ENCODE measurements around the gene TPCN2. TPM values are rescaled to one million over a fixed set of nuclear protein-coding genes. Genes with fewer than 3 reads are reported as not detected.

The TPCN2 gene
- total and polyA plus RNA-seq, 2 of the 8 experiments (the other 6 are each of a cell fraction or from before 2014, with no cell fraction given): 9.7 to 18.6 TPM

DNA sequence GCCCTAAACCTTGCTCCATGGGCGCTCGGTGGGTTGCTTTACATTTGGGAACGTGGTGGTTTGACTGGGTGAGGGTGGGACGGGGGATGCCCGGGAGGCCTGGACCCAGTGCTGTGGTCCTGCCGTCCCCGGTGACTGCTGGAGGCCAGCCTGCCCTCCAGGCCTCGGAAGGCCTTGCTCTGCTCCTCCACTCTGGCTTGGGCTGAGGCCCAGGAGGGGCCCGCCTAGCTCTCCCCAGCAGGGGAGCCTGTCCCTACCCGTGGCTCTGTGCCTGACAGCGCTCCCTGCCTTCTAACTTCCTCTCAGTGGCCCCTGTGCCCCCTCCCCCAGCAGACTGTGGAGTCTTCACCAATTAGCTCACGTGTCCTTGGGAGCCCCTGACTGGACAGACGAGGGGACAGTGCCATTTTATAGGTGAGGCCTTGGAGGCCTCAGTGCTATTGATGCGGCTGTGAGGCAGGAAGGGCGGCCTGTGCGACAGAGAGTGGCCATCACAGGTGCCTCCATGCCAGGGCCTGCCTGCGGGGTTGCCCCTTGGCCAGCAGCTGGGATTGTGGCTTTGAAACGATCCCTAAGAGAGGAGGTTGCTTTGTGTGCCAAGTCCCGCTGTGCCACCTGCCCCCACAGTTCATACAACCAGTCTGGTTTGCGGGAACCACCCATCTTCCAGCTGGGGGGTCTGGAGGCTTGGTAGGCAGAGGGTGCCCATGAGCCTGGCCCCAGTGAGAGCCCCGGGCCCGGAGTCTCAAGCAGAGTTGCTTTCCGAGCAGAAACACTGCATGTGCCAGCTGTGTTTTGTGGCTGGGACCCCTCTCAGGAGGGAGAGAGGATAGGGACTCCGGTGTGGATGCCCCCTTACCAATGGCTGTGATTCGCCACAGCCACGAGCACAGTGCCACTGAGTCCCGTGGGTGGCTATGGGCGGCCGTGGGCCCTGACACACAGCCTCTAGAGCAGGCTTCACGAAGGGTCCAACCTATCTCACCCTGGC lies 17.7 kb downstream of the TPCN2 start:
- Histone ChIP-seq H4K20me1 (replicated peaks in 1 of 2; ENCODE audit: control insufficient read depth in 1 of 2, insufficient read depth in 2 of 2, low read length in 2 of 2) (peaks cover 9 to 31% of the 10 kb centered on the region in 2 experiments), H3K4me3 (ENCODE audit: extremely low read depth in 1 of 4, insufficient read depth in 2 of 4, low read depth in 3 of 4, low read length in 4 of 4) (no peak overlapping the region), H3K4ac (replicated peaks; ENCODE audit: insufficient read length, low read depth, low read length) (no peak overlapping the region), H3K79me1 (ENCODE audit: low read depth, low read length) (peaks cover 18% of the 10 kb centered on the region), H4K91ac (replicated peaks; ENCODE audit: insufficient read length, low read length) (no peak overlapping the region), H2BK15ac (ENCODE audit: low read length) (no peak overlapping the region), H3K79me2 (ENCODE audit: control insufficient read depth in 1 of 2, insufficient read depth in 2 of 2, low read length in 2 of 2) (no peaks in the 10 kb centered on the region), H3K4me2 (ENCODE audit: insufficient read depth in 1 of 2, low read depth in 2 of 2, low read length in 2 of 2) (no peak overlapping the region), H2AK5ac (ENCODE audit: low read depth, low read length) (no peak overlapping the region), H2BK120ac (replicated peaks; ENCODE audit: low read depth, low read length) (no peak overlapping the region), H2BK5ac (ENCODE audit: low read depth, low read length) (no peak overlapping the region; the same call in 1 of the 2 replicates), H3K23ac (ENCODE audit: insufficient read length) (no peak overlapping the region), H3K27ac (ENCODE audit: low read depth, low read length) (no peak overlapping the region), H4K5ac (ENCODE audit: insufficient read length, low read depth, low read length) (no peak overlapping the region), H3K23me2 (ENCODE audit: low read depth, low read length) (peaks cover 3% of the 10 kb centered on the region; the same call in 1 of the 2 replicates), H2BK20ac (ENCODE audit: low read length) (no peak overlapping the region), H3K9me3 (ENCODE audit: insufficient read depth in 2 of 2, low read depth in 1 of 2, low read length in 1 of 2) (no peaks in the 10 kb centered on the region), H3K36me3 (ENCODE audit: control insufficient read depth in 2 of 4, insufficient read depth in 4 of 4, low read length in 3 of 4) (peaks cover 0 to 5% (median 2%) of the 10 kb centered on the region in 4 experiments; a peak in 4 of 8 replicates), H3K9ac (replicated peaks in 1 of 4; ENCODE audit: extremely low read depth in 1 of 4, low read depth in 3 of 4, low read length in 3 of 4) (no peak overlapping the region), H3K27me3 (replicated peaks in 1 of 4; ENCODE audit: control insufficient read depth in 3 of 4, extremely low read depth in 1 of 4, insufficient read depth in 3 of 4, low read length in 3 of 4) (no peaks in the 10 kb centered on the region), H3K18ac (ENCODE audit: extremely low read depth, low read length) (no peak overlapping the region), H2AFZ (ENCODE audit: low read length) (no peak overlapping the region), H3K4me1 (replicated peaks in 1 of 4; ENCODE audit: control insufficient read depth in 3 of 4, insufficient read depth in 4 of 4, low read length in 3 of 4) (no peaks in the 10 kb centered on the region; a peak in 1 of 7 replicates), H4K8ac (ENCODE audit: extremely low read depth, insufficient read depth, low read length) (peak overlapping the region; percentile 35; the same call in 1 of the 2 replicates), H3K56ac (replicated peaks; ENCODE audit: insufficient read length, low read depth, low read length) (no peak overlapping the region), H3K14ac (ENCODE audit: insufficient read length) (no peak overlapping the region), H2BK12ac (ENCODE audit: low read depth, low read length) (no peak overlapping the region)
- WGBS, 2 experiments (ENCODE audit: extremely low coverage in 1 of 2, insufficient coverage in 1 of 2, insufficient read length in 1 of 2, insufficient replicate concordance in 2 of 2, low coverage in 1 of 2, low lambda C conversion rate in 2 of 2, missing lambda C conversion rate in 1 of 2): 88% methylated on average over 22 of the region's 30 CpGs; no CpG with 5 or more reads in 1 of the 2 experiments
- no peak for FAIRE-seq
- POLR2A ChIA-PET (ENCODE audit: partially characterized antibody): interaction anchor here (1.0 to 1.4 kb wide), 3 partner anchors 15 to 22 kb away, joined by 3 to 5 read pairs (median 3); partner anchors contain the start of gene TPCN2
- DNase-seq (ENCODE audit: low read depth in 1 of 2, low spot score in 2 of 2): no peak
- CTCF ChIA-PET (ENCODE audit: partially characterized antibody): interaction anchor here (0.8 to 1.5 kb wide), 3 partner anchors 22 to 699 kb away, joined by 3 read pairs; no protein-coding TSS in a partner anchor
- TF ChIP-seq TAF1 (IDR thresholded peaks at IDR 0.05; ENCODE audit: low read depth, low read length): no peak
- TF ChIP-seq MAFK (IDR thresholded peaks at IDR 0.05; ENCODE audit: low read depth, low read length): no peak
- TF ChIP-seq POU5F1 (IDR thresholded peaks at IDR 0.05; ENCODE audit: low read depth, low read length): no peak
- no peak for TF ChIP-seq YY1 (IDR thresholded peaks at IDR 0.05; ENCODE audit: low read depth, low read length)
- no peak for TF ChIP-seq NRF1 (IDR thresholded peaks at IDR 0.05; ENCODE audit: low read depth, low read length)
- no peak for TF ChIP-seq HDAC2 (IDR thresholded peaks at IDR 0.05; ENCODE audit: borderline replicate concordance in 1 of 2, low read depth in 2 of 2, low read length in 2 of 2)
- TF ChIP-seq CREB1 (IDR thresholded peaks at IDR 0.05): no peak
- TF ChIP-seq EGR1 (IDR thresholded peaks at IDR 0.05; ENCODE audit: borderline replicate concordance, low read depth, low read length): no peak
- TF ChIP-seq, protein P1, sequence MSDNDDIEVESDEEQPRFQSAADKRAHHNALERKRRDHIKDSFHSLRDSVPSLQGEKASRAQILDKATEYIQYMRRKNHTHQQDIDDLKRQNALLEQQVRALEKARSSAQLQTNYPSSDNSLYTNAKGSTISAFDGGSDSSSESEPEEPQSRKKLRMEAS (IDR thresholded peaks at IDR 0.05): no peak
- no peak for TF ChIP-seq BACH1 (IDR thresholded peaks at IDR 0.05; ENCODE audit: low read length)
- TF ChIP-seq KDM1A (IDR thresholded peaks at IDR 0.05; ENCODE audit: borderline replicate concordance, low read length): no peak
- no peak for TF ChIP-seq GABPA (IDR thresholded peaks at IDR 0.05; ENCODE audit: borderline replicate concordance, insufficient read depth, low read length)
